ENCODE data around the gene TNFRSF6B.
A peak's percentile ranks its signal among the peaks of the same experiment; 100 is the strongest.

The TNFRSF6B gene

GRCh38 chr20:63697868-63698545 is 1.6 kb downstream of the TNFRSF6B start:
- no peak for DNase-seq (ENCODE audit: low read depth)

DNA sequence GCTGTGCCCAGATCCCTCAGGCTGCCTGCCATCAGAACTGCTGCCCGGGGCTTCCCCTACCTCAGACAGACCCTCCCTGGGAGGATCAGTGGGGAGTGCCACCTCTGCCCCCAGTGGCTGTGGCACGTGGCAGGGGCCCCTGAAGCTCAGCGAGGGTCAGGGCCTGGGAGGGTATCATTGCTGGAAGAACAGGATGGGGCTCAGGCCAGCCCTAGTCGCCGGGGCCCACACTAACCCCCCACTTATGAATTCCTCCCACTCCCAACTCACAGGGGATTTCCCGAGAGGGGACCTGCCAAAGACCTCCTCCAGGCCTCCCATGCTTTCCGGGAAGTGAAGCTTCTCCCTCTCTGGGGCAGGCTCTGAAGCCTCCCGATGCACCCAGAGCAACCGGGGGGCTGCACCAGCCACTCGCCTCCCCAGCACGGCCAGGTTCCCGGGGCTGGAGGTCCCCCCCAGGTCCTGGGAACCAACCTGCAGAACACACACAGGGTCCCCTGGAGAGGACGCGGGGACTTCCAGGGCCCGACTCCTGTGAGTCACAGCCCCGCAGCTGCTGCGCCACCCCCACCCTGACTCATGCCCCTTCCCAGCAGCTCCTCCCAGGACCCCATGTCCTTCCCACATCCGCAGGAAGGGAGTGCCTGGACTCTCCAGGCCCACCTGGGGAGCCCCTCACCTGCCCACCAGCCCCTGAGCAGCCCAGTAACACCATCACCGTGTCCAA is 2.5 kb downstream of the TNFRSF6B start:
- DNase-seq (ENCODE audit: low read depth): no peak

GRCh38 chr20:63699466-63700198 is 3.2 kb downstream of the TNFRSF6B start:
- DNase-seq (ENCODE audit: low read depth): no peak

GRCh38 chr20:63700199-63701050 is 4.0 kb downstream of the TNFRSF6B start:
- no peak for DNase-seq (ENCODE audit: low read depth)

- DNase-seq (ENCODE audit: low read depth): no peak
These were observed 4.5 kb downstream of the TNFRSF6B start for GRCh38 chr20:63701051-63701328.

DNA sequence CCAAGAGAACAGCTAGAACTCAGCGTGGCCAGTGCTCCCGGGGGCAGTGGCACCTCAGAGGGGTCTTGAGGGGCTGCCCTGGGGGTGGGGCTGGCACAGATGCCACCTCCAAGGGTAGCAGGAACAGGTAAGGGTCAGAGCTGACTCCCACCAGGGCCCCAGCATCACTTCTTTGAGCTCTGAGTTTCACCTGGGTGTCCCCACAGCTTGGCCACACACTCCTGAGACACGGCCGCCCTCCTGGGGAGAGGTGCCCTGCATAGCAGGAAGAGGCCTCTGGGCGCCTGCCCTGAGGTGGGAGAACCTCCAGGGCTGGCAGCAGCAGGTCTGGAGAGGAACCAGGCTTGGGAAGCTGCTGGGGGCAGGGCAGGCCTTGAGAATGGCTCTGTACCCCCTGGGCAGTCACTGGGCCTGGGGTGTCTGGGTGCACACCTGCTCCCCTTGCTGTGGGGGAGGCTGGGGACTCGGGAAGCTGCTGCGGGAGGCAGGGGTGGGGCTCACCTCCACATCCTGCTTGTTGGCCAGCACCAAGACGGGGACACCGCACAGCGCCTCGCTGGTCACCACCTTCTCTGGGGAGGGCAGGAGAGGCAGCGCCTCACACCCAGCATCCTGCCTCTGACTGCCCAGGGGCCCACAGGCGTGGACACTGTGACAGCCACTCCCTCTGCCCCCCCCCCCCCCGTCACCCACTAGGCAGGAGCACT is 5.0 kb downstream of the TNFRSF6B start:
- DNase-seq (ENCODE audit: low read depth): no peak

DNA sequence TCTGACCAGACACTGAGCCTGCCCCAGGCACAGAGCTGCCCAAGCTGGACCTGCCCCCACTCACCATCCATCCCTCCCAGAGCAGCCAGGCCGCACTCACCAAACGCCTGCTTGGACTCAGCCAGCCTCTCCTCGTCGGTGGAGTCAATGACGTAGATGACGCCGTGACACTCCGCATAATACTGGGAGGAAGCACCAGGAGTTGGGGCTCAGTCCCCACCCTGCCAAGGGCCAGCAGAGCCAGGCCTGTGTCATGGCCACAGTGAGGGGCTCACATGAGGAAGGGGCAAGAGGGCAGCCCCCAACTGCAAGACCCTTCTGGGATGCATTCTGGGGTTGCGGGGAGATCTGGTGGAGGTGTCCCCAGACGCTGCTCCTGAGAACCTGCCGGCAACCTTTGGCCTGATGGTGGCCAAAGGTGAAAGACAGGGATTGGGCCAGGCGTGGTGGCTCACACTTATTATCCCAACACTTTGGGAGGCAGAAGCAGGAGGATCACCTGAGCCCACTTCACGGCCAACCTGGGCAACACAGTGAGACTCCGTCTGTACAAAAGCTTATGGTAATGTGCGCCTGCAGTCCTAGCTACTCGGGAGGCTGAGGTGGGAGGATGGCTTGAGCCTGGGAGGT is 5.7 kb downstream of the TNFRSF6B start:
- no peak for DNase-seq (ENCODE audit: low read depth)

- DNase-seq (ENCODE audit: low read depth): no peak
These were observed 6.5 kb downstream of the TNFRSF6B start for GRCh38 chr20:63702751-63703470.

- no peak for DNase-seq (ENCODE audit: low read depth)
These were observed 7.1 kb downstream of the TNFRSF6B start for GRCh38 chr20:63703471-63703975.

GRCh38 chr20:63703976-63704748 is 7.7 kb downstream of the TNFRSF6B start:
- DNase-seq (ENCODE audit: low read depth): no peak

- DNase-seq (ENCODE audit: low read depth): no peak
These were observed 8.3 kb downstream of the TNFRSF6B start for GRCh38 chr20:63704749-63705117.

- no peak for DNase-seq (ENCODE audit: low read depth)
These were observed 9.0 kb downstream of the TNFRSF6B start for GRCh38 chr20:63705232-63706026.

DNA sequence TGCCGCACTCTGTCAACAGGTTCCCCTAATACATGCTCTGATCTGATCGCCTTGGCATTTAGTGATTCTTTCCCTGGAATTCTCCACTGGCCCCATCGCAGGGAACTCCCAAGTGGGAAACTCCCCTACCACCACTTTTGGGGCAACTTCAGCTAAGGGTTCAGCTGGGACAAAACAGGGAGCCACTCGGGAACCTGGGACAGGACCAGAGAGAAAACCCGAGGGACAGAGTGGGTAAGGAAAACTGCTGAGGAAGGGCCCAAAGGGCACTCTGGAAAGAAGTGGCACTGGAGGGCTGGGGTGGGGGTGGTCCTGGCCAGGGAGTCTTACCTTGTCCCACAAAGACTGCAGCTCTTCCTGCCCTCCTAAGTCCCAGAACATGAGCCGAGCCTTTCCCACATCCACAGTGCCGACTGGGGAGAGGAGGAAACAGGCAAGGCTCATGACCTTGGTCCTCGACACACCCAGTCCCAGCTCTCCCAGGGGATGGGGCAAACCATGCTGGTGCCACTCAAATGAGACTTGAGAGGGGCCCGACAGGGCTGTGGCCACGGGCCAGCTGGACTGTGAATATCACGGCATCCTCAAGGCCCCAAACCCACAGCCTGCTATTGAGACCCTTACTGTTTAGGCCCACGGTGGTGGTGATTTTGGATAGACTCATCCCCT is 9.7 kb downstream of the TNFRSF6B start:
- DNase-seq (ENCODE audit: low read depth): no peak

GRCh38 chr20:63706852-63707557 is 10.6 kb downstream of the TNFRSF6B start:
- DNase-seq (ENCODE audit: low read depth): peak; percentile 39

- peak; percentile 80 for DNase-seq (ENCODE audit: low read depth)
These were observed 11.3 kb downstream of the TNFRSF6B start, which contains the start of the genes ARFRP1 and ZGPAT for GRCh38 chr20:63707558-63708300. Gene ARFRP1, minus strand, starts transcription at chr20:63707976. Its CDS starts 885 bp downstream, at chr20:63707091. Gene ZGPAT, plus strand, starts transcription at chr20:63708039. Its CDS starts 542 bp downstream, at chr20:63708581.

DNA sequence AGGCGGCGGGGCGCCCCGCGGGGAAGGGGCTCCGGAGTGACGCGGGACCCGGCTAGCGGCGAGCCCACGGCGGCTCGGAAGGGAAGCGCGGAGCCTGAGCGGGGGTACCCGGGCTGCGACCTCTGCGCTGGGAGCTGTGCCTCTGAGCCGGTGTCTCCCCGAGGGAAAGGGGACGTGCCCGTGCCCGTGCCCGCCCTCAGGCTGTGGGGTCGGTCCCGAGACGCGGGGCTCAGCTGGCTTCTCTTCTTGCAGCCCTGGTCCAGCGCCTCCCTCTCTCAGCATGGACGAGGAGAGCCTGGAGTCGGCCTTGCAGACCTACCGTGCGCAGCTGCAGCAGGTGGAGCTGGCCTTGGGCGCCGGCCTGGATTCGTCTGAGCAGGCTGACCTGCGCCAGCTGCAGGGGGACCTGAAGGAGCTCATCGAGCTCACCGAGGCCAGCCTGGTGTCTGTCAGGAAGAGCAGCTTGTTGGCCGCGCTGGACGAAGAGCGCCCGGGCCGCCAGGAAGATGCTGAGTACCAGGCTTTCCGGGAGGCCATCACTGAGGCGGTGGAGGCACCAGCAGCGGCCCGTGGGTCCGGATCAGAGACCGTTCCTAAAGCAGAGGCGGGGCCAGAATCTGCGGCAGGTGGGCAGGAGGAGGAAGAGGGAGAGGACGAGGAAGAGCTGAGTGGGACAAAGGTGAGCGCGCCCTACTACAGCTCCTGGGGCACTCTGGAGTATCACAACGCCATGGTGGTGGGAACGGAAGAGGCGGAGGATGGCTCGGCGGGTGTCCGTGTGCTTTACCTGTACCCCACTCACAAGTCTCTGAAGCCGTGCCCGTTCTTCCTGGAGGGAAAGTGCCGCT is 12.1 kb downstream of the TNFRSF6B start:
- DNase-seq (ENCODE audit: low read depth): no peak

Data from T-helper 22 cell (primary cell).